Activated T-helper 1 cell treated with anti-CD3 and anti-CD28 coated beads, Interleukin-2, amount 50 U/mL, for 16 hours (primary cell): Measurements from ENCODE around the gene PMPCA.
"Not testable (repeated sequence)": the region's sequence is repeated elsewhere in the genome, so short reads cannot be mapped to it uniquely, and the experiment has no call there.

Experiments
- DNase-seq, 2 donors: peaks; one replicate each; pipeline ENCODE4 v3.0.0-alpha.2; 2020; ENCODE audit warnings: low read depth in 1 of 2, low spot score in 1 of 2

Gene PMPCA

DNA sequence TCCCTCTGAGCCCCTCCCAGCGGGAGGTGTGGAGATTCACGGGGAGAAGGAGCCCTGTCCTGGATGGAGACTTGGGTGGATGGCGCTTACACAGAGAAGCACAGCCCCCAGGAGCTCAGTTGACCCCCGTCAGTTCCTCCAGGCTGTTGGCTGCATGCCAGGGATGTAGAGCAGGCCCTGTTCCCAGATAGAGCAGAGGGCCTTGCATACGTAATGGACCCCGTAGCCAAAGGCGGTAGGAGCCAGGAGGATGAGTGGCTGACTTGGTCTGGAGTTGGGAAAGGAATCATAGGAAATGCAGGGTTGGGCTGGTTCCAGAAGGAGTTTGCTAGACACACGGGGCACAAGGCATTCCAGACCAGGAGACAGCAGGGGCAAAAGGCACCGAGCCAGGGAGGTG is 2.5 kb downstream of the PMPCA start:
- DNase-seq, result no peak

DNA sequence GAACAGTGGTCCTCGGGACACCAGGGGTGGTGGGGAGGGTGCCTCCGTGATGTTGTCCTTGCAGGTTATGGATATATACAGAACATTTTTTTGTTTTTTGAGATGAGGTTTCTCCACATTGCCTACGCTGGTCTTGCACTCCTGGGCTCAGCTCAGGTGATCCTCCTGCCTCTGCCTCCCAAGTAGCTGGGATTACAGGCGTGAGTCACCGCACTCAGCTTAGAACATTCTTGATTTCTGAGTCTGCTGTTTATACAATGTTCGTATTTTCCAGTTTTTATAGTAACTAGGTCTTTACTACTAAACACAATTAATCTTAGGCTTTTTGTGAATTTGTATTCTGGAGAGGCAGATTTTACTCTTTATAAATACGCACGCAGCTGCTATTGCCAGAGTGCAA is 6.0 kb downstream of the PMPCA start:
- DNase-seq, result no peak

DNA sequence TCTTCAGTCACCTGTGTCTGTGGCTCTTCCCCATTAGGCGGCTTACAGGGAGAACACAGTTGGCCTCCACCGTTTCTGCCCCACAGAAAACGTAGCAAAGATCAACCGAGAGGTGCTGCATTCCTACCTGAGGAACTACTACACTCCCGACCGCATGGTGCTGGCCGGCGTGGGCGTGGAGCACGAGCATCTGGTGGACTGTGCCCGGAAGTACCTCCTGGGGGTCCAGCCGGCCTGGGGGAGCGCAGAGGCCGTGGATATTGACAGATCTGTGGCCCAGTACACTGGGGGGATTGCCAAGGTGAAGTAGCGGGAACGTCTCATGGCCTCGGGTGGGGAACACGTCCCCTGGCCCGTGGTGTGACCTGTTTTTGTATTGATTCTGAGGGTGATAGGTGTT is 6.5 kb downstream of the PMPCA start:
- DNase-seq, result no peak

DNA sequence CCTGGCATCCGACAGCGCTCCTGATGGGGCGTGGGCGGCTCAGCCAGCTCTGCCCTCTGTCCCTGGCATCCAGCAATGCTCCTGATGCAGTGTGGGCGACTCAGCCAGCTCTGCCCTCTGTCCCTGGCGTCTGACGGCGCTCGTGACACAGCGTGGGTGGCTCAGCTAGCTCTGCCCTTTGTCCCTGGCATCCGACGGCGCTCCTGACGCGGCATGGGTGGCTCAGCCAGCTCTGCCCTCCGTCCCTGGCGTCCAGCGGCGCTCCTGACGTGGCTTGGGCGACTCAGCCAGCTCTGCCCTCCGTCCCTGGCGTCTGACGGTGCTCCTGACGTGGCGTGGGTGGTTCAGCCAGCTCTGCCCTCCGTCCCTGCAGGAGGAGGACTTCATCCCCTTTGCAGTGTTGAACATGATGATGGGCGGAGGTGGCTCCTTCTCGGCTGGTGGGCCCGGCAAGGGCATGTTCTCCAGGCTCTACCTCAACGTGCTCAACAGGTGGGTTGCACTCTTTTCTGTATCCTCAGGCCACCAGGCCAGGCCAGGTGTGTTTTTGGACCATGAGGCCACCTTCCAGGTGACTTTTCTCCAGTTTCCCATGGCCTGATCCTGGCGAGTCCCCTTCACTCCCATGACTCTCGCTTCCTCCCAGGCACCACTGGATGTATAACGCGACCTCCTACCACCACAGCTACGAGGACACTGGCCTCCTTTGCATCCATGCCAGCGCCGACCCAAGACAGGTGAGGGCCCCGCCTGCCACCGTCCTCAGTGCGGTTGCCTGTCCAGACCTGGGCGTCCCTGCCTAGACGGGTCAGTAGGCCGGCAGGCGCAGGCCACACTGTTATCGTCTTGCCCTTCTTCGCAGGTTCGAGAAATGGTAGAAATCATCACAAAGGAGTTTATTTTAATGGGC is 8.0 kb downstream of the PMPCA start:
- DNase-seq, result no peak

DNA sequence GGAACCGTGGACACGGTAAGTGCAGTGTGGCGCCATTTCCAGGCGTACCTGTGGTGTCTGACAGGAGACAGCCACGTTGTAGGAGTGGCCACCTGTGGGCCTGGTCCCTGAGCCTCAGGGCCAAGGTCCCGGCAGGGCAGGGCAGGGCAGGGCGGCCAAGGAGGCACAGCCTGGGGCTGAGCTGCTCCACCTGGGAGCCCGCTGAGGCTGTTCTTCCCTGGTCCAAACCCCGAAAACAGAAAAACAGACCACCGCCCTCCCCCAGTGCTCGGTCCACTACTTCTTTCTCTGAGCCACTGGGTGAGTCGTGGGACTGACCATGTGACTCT is 8.6 kb downstream of the PMPCA start:
- DNase-seq, result no peak

DNA sequence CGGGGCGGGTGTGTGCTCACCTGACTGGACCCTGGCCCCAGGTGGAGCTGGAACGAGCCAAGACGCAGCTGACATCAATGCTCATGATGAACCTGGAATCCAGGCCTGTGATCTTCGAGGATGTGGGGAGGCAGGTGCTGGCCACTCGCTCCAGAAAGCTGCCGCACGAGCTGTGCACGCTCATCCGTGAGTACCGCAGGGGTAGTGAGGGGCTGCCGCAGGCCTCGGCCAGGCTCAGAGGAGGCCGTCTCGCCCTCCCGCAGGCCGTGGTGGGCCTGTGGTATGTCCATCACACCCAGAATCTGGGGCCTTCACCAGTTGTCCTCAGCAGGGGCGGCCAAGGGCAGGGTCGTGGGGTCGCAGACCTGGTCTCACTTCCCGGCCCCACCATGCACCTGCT is 11.3 kb downstream of the PMPCA start:
- DNase-seq, result no peak

DNA sequence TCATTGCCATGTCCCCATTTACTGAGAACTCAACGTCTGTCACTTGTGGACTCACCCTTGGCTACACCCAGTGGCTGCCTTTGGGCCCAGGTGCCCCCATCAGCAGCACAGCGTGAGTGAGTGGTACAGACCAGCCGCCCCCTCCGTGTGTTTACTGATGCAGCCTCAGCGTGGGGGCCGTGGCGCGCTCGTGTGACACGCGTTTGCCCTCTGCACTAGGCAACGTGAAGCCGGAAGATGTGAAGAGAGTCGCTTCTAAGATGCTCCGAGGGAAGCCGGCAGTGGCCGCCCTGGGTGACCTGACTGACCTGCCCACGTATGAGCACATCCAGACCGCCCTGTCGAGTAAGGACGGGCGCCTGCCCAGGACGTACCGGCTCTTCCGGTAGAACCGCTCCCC is 12.4 kb downstream of the PMPCA start:
- DNase-seq, result no peak

DNA sequence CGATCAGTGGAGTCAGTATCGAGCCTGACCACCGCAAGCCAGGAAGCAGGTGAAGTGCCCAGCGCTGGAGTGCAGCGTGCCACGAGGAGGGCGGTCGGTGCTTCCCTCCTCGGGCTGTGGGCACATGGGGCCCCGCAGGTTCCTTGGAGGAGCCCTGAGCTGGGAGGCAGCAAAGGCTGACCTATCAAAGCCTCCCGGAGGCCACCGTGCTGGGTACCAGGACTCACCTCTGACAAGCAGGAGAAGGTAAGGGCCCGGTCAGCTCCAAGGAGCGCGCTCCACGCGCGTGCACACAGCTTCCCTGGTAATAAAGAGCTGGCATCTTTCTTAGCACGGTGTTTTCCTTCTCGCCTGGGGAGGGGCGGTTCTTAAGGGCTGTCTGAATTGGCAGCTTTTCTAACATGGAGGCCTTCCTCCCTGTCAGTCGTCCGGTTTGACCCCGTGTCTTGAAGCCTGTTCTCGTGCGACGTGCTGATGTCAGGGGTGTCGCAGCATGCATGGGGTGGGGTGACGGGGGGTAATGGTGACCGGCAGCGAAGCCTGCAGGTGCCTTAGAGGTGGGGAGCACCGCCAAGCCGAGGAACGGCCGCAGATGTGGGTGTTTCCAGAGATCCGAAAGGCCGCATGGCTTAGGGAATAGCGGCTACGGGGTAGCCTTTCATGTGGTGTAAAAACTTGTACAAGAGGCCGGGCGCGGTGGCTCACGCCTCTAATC is 13.1 kb downstream of the PMPCA start:
- no peak for DNase-seq

DNA sequence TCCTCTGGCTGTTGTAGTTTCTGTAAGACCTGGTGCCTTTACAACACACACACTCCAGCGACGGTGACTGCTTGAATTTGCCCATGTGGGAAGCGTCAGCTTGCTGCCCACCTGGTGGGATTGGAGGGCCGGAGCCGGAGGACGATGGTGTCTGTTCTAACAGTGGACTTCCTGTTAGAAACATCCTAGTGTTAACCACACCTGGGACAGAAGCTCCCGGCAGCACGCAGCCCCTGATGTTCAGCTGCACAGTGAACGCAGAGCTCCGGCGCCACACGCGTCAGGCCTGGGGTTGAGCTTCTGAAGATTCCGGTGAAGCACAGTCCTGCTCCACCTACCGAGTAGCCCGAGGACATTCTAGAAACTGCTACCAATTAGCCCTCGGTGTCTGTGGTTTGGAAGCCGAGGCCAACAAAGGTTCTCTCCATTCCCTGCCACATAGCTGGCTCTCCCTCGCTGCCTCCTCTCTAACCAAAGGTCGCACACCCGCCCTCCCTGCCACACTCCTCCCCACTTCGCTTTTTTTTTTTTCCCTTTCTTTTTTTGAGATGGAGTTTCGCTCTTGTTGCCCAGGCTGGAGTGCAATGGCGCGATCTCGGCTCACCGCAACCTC is 14.4 kb downstream of the PMPCA start:
- DNase-seq, result no peak

DNA sequence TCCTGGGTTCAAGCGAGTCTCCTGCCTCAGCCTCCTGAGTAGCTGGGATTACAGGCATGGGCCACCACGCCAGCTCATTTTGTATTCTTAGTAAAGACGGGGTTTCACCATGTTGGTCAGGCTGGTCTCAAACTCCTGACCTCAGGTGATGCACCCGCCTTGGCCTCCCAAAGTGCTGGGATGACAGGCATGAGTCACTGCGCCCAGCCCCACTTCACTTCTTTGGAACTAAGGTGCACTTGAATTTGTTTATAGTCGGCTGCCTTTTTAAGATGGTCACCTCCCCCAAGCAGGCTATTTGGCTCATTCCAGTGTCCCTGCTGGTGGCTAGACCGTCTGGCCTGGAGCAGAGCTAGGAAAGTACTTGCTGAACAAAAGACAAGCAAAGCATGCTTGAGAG is 14.9 kb downstream of the PMPCA start:
- not testable (repeated sequence) for DNase-seq

DNA sequence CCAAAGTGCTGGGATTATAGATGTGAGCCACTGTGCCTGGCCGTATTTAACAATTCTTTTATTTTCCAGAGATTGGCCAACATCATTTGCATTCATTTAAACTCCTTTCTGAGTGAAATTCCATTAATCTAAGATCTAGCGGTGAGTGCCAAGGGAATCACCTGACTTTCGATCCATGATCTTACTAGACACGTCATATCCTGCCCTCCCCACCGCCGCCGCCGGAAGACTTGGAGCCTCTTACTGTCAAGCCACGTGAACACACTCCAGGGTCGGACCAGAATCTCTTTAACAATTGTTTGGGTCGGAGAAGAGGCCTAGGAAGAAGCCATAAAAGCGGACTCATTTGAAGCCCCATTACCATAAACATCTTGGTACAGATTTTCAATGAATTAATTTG is 16.3 kb downstream of the PMPCA start:
- DNase-seq, result no peak

DNA sequence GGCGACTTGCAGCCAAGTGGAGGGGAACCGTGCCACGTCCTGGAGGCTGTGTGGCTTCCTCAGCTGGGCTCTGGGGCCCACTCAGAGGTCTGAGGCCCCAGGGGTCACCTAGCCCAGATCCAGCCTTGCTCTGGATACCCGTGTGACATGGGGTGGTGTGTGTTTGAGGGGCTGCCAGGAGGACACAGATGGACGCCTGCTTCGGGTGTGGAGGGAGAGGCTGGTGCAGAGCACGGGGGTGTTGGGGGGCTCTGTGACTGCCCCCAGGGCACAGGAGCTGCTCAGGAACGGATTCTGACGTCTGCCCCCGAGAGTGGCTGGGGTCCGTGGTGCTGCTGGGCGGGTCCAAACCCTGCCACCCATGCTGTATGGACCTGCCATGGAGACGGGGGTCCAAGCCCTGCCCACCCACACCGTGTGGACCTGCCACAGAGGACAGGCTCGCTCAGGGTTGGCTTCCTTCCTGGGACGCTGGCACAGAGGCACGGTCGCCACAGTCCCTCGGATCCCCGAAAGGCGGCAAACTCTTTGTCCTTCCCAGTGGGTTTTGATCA is 18.7 kb downstream of the PMPCA start:
- DNase-seq, result no peak

DNA sequence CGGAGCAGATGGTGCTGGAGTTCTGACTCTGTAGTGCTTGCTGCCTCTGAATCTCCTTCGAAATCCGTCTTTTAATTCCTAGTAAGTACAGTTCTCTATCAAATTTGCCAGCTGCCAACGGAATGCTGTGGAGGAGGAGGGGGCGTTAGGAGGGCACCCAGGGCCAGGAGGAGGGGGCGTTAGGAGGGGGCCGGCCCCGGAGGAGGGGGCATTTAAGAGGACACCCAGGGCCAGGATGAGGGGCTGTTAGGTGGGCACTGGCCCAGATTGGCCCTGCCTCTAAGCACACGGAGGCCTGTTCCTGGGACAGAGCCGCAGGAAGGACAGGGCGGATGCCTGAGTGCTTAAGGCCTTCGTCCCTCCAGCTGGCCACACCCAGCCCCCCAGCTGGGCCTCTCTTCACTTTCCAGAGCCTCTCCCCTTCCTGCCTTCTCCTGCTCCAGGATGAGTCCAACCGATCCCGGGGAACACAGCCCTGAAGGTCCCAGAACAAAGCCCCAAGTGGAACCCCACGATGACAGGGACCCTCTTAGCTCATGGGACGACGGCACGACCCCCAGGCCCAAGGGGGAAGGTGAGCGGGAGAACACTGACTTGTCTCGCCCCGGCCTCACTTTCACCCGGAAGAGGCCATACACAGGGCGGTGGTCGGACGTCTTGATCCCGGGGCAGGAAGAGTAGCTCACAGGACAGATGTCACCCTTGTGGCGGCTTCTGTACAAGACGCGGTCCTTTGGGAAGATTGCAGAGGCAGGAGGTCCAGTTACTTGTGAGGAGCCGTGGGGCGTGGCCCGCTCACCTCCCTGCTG is 19.4 kb downstream of the PMPCA start:
- no peak for DNase-seq

DNA sequence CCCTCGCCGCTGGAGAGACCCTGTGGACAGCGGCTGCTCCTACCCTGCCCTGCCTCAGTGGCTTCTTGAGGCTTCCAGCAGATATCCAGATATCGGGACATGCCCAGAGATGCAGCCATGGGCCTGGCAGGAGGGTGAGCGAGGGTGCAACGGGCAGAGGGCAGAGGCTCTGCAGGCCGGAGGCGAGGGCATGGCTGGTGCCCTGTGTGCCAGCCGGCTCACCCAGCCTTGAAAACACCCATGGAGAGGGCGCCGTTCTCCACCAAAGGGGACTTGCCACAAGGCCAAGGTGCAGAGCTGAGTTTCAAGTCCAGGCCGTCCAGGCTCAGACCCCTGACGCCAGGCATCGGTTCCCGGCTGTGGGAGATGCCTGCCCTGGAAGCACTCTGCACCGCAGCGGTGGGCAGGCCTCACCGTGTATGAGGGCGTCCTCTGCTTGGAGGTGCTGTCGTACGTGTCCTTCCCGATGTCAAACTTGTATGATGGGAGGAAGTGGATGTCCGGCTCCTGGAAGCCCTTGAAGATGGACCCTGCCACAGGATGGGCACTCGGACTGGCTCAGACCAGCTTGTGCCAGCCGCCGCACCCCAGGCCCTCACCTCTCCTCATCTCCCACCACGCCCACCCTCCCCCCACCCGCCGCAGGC is 20.3 kb downstream of the PMPCA start:
- DNase-seq, result no peak

DNA sequence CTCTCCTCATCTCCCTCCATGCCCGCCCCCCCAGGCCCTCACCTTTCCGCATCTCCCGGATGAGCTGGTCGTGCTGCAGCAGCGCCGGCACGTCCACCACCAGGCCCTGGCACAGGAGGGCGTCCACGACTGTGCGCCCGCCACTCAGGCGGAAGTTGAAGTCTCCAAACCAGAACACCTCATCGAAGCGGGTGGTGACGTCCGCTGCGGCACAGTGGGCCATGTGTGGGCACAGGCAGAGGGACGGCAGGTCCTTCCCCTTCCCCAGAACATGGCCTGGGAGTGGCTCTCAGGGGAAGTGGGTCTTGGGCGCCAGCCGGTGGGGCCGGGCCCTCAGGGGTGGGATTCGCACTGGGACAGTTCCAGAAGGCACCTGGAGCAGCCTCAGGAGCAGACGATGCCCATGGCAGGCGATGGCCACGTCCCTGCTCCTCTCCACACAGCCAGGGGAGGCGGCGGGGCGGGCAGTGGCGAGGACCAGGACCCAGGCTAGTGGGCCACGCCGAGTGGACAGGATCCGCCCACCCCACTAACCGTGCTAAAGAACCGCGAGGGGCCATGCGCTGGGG is 21.4 kb downstream of the PMPCA start:
- no peak for DNase-seq

DNA sequence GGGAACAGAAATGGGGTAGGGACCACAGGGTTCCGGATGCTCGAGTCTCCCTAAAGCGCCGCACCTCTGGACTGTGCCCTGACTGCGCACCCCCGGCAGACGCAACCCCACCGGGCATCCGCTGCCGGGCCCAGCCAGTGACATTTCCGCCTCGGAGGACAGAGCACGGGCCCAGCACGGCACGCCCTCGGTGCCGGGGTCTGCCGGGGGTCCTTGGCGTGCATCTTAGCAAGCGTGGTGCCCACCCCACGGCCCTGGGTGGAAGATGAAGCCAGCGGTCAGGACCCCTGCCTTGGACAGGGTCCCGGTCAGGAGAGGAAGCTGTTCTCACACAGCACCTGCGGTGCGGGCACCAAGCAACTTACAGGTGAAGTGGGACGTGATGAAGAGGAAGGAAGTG is 22.1 kb downstream of the PMPCA start:
- no peak for DNase-seq

DNA sequence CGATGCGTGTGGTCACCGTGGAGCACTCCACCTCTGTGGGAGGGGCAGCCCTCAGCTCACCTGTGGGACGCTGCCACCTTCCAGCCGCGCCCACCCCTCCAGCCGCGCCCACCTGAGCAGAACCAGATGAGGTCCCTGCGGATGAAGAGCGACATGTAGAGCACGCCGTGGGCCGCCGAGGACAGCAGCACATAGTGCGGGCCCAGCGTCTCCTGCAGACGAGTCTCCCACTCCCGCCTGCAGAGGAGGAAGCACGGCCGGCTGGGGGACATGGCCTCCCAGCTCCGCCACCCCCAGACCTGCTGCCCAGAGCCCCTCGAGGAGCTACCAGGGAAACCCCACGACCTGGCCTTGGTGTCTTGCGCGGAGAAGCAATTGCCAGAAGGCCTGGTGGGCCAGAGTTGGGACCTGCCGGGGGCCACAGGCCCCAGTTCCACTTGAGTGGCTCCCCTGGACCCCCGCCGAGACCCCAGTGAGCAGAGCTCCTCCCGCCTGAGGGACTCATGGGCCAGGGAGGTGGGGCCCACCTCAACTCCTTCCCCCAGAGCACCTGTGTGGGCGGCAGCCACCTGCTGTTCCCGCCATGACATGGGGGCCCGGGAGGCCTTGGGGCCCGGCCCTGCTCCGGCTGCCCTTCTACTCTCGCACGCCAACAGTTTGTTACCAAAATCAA is 22.7 kb downstream of the PMPCA start:
- DNase-seq, result no peak

DNA sequence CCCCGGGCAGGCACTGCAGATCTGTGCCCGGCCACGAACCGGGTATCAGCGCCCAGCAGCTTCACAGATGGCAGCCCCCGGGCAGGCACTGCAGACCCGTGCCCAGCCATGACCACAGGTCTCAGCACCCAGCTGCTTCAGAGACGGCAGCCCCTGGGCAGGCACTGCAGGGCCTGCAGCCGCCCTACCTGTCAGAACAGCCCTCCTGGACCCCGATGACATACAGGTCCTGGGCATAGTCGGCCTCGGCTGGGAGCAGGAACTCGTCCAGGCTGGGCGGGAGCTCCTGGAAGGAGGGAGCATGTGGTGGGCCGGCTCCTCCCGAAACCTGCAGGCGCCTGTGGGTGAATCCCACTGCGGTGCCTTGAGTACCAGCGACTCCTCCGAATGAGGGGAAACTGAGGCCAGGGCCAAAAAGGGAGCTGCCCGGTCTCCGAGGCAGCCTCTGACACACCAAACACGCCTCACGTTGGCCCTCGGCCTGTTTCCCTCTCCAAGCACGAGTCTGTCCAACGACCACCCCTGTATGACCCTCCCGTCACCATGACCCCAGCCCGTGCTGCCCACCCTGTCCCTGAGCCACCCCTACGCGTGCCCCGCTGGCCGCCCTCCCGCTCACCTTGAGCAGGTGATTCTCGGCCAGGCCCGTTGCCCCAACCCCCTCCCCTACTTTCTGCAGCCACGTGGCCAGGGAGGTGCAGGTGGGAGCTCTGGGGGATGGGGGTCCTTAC is 23.6 kb downstream of the PMPCA start:
- DNase-seq, result no peak

DNA sequence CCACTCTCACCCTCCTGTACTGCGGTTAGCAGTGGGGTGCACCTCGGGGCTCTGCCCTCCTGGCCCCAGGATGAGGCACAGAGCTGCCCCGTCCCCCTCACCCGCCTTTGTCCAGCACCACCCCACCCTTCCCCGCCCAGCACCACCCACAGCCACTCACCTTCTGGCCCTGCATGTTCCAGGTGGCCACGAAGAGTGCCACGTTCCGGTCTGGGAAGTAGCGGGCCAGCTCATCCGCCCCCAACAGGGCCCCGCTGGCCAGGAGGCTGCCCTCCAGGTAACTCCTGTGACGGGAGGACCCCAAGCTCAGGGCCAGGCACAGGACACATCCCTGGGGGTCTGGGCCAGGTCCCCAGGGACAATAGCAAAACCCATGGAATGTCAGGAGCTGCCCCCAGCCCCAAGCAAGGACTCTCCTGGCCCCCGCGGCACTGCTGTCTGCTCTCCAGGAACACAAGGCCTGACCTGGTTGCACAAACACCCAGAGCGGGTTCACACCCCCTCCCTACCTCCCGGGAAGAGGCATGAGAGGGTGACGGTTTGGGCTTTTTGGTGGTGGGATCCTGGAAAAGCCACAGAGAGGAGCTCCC is 24.2 kb downstream of the PMPCA start:
- no peak for DNase-seq
